ENCODE results near the gene TMEM209. TPM values are rescaled to one million over a fixed set of nuclear protein-coding genes. Genes with fewer than 3 reads are reported as not detected.

TMEM209 gene
- total RNA-seq, 1 experiment from 2014 or later = 86.0 TPM

- DNase-seq (ENCODE audit: extremely low read depth, low read depth) = no peak
Measured at GRCh38 chr7:130145424-130146100, 59.6 kb downstream of the TMEM209 start.

- no peak for DNase-seq (ENCODE audit: extremely low read depth, low read depth)
Measured at GRCh38 chr7:130144312-130145171, 60.7 kb downstream of the TMEM209 start.

GRCh38 chr7:130143986-130144311 lies 61.3 kb downstream of the TMEM209 start:
- no peak for DNase-seq (ENCODE audit: extremely low read depth, low read depth)

GRCh38 chr7:130143334-130143732 lies 61.9 kb downstream of the TMEM209 start:
- DNase-seq (ENCODE audit: extremely low read depth, low read depth) = no peak

DNA sequence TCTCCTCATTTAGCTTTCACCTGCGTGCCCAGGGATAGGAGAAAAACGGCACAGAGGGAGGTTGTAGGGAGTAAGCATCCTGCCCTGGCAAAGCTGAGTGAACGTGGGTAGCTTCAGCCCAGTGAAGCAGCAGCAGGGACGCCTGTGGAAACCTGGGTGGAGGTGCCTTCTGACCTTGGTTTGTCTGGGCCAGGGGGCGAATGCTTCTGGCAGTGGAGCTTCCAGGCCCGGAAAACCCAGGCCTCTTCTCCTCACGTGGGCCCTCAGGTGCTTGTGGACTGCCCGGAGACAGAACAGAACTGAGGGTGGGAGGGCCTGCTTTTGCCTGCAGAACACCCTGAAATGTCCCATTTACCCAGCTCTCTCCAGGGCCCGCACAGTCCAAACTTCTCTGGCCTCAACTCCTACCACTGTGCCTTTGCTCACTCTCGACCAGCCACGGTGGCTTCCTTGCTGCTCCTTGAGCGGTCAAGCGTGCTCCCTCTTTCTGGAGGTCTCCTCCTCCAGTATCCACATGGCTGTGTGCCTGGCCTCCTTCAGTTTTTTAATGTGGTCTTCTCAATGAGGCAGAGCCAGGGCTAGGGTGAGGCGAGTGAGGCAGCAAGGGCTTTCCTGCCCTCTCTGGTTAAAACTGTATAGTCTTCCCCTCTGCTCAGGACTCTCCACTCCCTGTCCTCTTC lies 62.4 kb downstream of the TMEM209 start:
- no peak for DNase-seq (ENCODE audit: extremely low read depth, low read depth)

- DNase-seq (ENCODE audit: extremely low read depth, low read depth) = no peak
Measured at GRCh38 chr7:130141884-130142653, 63.1 kb downstream of the TMEM209 start.

- no peak for DNase-seq (ENCODE audit: extremely low read depth, low read depth)
Measured at GRCh38 chr7:130141161-130141883, 63.9 kb downstream of the TMEM209 start.

DNA sequence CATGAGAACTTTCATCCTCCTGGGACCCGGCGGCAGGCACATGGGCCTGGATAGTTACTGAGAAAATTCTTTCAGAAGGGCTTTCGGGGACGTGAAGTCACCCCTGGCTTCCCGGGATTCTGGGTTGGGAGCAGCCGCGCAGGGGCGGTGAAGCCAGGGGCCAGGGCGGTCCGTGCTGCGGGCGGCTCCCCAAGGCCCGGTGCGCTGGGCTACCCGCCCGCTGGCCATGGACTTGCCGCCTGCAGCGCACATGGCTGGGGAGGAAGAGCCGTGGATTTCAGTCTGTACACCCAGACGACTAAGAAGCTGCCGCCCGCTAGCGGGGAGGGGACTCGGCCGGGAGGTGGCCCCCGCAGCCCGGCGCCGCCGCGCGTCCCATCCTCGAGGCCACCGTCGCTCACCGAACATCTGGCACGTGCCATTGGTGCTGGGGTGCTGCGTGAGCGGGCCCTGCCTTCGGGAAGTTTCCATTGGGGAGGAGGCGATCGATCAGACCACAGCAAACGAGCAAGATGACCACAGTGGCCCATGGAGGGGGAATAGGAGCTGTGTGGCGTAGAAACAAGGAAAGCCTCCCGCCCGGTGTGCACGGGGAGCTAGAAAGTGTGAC lies 64.5 kb downstream of the TMEM209 start:
- DNase-seq (ENCODE audit: extremely low read depth, low read depth) = no peak

DNA sequence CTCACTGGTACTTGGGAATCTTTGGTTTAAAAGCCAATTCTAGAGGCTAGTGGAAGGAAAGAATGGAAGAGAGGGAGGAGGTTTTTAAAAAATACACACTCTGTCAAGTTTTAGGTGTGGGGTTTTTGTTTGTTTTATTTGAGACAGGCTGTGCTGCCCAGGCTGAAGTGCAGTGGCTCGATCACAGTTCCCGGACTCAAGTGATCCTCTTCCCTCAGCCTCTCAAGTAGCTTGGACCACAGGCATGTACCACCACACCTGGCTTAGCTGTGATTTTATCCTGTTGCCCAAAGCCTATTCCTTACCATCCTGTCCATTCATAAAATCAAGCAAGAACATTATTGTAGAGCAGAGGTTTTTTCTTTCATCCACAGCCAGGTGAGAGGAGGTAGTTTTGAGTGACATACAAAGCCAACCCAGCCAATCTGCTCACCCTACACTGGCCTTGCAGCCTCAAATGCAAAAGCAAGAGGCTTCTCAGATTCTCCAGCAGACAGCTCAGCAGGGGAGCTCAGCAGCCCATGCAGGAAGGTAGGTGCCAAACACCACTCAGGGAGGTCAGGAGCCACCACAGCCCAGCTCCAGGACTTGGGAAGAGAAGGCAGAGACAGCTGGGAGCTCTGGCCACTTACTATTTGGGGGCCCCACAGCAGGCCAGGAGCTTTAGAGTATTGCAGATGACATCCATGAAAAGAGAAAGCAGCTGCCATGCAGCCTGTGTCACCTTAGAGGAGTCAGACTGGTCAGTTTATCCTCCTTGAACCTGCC lies 65.8 kb downstream of the TMEM209 start:
- no peak for DNase-seq (ENCODE audit: extremely low read depth, low read depth)

DNA sequence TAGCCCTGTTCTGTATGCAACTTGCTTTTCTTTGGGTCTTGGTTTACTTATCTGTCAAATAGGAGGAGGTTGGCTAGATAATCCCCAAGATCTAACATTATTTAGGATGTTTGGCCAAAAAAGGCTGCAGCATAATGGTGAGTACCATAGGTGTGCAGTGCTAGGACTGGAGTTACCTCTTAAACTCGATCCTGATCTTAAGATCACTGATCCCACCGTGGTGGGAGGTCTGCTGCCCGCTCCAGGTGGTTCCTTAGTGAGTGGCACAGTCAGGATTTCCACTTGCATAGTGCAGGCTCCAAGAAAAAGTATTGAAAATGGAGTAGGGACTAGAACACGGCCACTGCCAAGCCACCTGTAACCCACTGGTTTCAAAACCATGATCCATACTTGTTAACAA lies 68.0 kb downstream of the TMEM209 start:
- DNase-seq (ENCODE audit: extremely low read depth, low read depth) = no peak

DNA sequence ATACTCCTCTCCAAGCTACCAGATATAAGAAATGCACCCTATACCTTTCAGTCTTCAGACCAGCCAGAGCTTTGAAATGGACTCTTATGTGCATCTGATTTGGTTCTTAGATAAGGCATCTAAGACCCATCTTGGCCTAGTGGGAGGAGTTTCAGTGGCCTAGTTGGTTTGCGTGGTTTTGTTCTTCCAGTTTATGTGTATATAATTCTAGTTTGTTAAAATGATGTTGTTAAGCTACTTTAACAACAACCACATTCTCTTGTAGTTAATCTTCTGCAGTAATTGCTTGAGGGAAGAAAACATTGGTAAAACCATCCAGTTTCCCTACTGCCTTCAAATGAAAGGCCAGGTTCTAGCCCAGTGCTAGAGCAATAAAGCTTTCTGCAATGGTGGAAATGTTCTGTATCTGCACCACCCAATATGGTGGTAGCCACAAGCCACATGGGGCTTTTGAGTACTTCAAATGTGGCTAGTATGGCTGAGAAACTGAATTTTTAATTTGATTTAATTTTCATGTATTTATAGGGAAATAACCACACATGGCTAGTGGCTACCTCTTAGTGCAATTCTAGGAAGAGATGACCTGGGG lies 68.5 kb downstream of the TMEM209 start:
- no peak for DNase-seq (ENCODE audit: extremely low read depth, low read depth)

GRCh38 chr7:130135208-130136205 lies 69.7 kb downstream of the TMEM209 start:
- DNase-seq (ENCODE audit: extremely low read depth, low read depth) = no peak

- DNase-seq (ENCODE audit: extremely low read depth, low read depth) = no peak
Measured at GRCh38 chr7:130134726-130135125, 70.5 kb downstream of the TMEM209 start.

DNA sequence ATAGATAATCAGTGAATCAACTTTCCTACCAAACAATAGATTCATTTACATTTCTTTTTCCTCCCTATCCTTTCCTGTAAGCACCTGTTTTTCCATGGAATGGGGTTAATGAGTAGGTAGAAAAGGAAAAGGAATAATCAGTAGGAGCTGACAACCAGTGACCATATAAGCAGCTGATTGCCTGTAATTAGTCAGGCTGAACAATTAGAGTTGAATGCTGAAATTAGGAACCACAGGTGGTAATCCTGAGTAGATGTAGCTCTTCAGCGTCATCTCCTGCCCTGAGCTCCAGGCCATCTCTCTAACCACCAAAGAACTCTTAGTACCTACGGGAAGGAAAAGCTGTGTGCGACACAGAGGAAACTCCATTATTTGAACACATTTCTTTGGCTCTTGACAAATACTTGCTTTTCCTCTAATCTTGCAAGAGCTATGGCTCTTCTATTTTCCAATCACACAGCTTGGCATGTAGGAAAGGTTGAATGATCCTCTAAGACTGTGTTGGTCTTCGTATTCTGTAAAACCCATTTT lies 71.0 kb downstream of the TMEM209 start:
- DNase-seq (ENCODE audit: extremely low read depth, low read depth) = no peak

DNA sequence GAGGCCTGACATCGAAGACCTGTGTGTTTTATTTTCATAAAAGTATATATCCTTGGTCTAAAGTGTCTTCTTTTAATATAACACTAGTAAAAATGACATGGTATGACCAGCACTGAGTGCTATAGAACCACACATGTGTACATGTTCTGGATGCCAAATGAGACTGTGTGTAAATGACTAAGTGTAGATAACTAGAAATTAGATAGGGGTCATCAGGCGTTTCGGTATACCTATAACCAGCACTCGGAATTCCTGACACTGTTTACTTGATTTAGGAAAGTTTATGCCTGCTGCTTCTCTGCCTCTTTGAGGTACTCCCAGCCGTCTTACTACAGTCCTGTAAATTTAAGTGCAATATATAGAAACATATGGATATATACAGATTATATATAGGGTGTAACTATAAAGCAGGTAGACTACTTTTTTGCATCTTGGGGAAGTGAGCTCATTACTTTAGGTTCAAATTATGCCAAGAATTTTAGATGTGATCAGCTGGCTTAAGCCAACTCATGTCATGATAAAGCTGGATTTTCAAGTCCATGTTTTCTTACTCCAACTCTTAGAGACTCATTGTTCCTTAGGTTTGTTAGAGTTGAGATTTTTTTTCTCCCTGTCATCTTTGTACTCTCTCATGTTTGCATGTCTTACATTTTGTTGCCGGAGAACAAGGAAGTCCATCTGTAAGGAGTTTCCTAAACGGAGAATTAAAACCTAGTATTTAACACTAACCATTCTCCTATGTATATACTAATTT lies 72.0 kb downstream of the TMEM209 start:
- DNase-seq (ENCODE audit: extremely low read depth, low read depth) = no peak

Measured in NCI-H460 (cell line).